ENCODE results near the gene RYR1.
"Not testable (repeated sequence)": the region's sequence is repeated elsewhere in the genome, so short reads cannot be mapped to it uniquely, and the experiment has no call there.

RYR1 gene

GRCh38 chr19:38599722-38600121, 166.2 kb downstream of the RYR1 start:
- in situ Hi-C loops (cut with MboI; ENCODE audit: low sequenced_read_pairs): no loop called here

GRCh38 chr19:38602856-38603255, 169.4 kb downstream of the RYR1 start:
- in situ Hi-C loops (cut with MboI; ENCODE audit: low sequenced_read_pairs): not testable (repeated sequence)

GRCh38 chr19:38606131-38606530, 172.6 kb downstream of the RYR1 start:
- in situ Hi-C loops (cut with MboI; ENCODE audit: low sequenced_read_pairs): no loop called here

GRCh38 chr19:38614289-38614688, 180.8 kb downstream of the RYR1 start:
- in situ Hi-C loops (cut with MboI; ENCODE audit: low sequenced_read_pairs): no loop called here

- in situ Hi-C loops (cut with MboI; ENCODE audit: low sequenced_read_pairs): no loop called here
These were observed 181.6 kb downstream of the RYR1 start for GRCh38 chr19:38615007-38615581.

GRCh38 chr19:38616265-38616664, 182.8 kb downstream of the RYR1 start:
- in situ Hi-C loops (cut with MboI; ENCODE audit: low sequenced_read_pairs): no loop called here

- in situ Hi-C loops (cut with MboI; ENCODE audit: low sequenced_read_pairs): no loop called here
These were observed 183.8 kb downstream of the RYR1 start for GRCh38 chr19:38617283-38617763.

GRCh38 chr19:38617764-38618589, 184.5 kb downstream of the RYR1 start, which contains the start of gene MAP4K1:
MAP4K1 (minus strand) TSS chr19:38617953; CDS start chr19:38617895, 58 bp downstream.
- in situ Hi-C loops (cut with MboI; ENCODE audit: low sequenced_read_pairs): no loop called here

GRCh38 chr19:38618590-38619360, 185.3 kb downstream of the RYR1 start, which contains the start of gene EIF3K:
EIF3K (plus strand) TSS chr19:38619188; CDS start chr19:38619269, 81 bp downstream.
- in situ Hi-C loops (cut with MboI; ENCODE audit: low sequenced_read_pairs): no loop called here

- in situ Hi-C loops (cut with MboI; ENCODE audit: low sequenced_read_pairs): no loop called here
These were observed 186.1 kb downstream of the RYR1 start for GRCh38 chr19:38619361-38620174.

GRCh38 chr19:38624822-38625221, 191.3 kb downstream of the RYR1 start:
- in situ Hi-C loops (cut with MboI; ENCODE audit: low sequenced_read_pairs): no loop called here

GRCh38 chr19:38626401-38626800, 192.9 kb downstream of the RYR1 start:
- in situ Hi-C loops (cut with MboI; ENCODE audit: low sequenced_read_pairs): no loop called here

GRCh38 chr19:38629568-38629967, 196.1 kb downstream of the RYR1 start:
- in situ Hi-C loops (cut with MboI; ENCODE audit: low sequenced_read_pairs): no loop called here

- in situ Hi-C loops (cut with MboI; ENCODE audit: low sequenced_read_pairs): not testable (repeated sequence)
These were observed 197.8 kb downstream of the RYR1 start for GRCh38 chr19:38631301-38631700.

- in situ Hi-C loops (cut with MboI; ENCODE audit: low sequenced_read_pairs): not testable (repeated sequence)
These were observed 198.5 kb downstream of the RYR1 start for GRCh38 chr19:38631811-38632475.

- in situ Hi-C loops (cut with MboI; ENCODE audit: low sequenced_read_pairs): no loop called here
These were observed 199.2 kb downstream of the RYR1 start for GRCh38 chr19:38632476-38633213.

- in situ Hi-C loops (cut with MboI; ENCODE audit: low sequenced_read_pairs): no loop called here
These were observed 201.4 kb downstream of the RYR1 start for GRCh38 chr19:38634757-38635482.

Data from hTERT RPE-1 (cell line).